ENCODE data around the gene SMS. TPM values are rescaled to one million over a fixed set of nuclear protein-coding genes. Genes with fewer than 3 reads are reported as not detected.

Gene SMS
- 198 and 216 TPM in 2 replicates for total RNA-seq (2014; rRNA removed; shearing (Covaris generic))
- polyA plus RNA-seq (2014; cell fraction: nucleus; rRNA removed): 113 and 146 TPM in 2 replicates

DNA sequence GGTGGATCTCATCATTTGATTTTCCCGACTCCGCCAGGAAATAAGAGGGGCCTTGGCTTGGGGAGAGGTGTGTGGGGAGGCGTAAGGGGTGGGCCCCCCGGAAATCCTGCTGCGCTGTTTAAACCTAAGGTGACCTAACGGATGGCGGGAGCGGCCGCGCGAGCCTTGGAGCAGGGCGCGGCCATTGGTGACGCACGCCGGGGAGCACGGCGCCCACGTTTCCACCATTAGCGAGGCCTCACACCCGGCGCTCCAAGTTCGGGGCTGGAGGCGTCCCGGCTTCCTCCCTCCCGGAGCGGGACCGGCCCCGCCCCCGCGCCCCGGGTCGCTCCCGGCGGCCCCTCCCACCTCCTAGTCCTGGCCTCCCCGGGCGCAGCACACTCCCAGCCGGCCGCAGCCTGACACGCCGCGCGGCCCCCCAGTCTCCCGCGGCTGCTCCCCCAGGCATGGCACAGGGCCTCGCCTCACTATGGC lies at the start of gene SMS:
TSS of gene SMS (plus strand) at position 354 of the 474 bp plus-strand sequence. CDS start at position 470, 116 bp downstream.
- peak; percentile 71 for DNase-seq (ENCODE audit: extremely low read depth, low read depth)

- no peak for DNase-seq (ENCODE audit: extremely low read depth, low read depth)
These were observed 35.2 kb upstream of the SMS start for GRCh38 chrX:21905313-21905712.

DNA sequence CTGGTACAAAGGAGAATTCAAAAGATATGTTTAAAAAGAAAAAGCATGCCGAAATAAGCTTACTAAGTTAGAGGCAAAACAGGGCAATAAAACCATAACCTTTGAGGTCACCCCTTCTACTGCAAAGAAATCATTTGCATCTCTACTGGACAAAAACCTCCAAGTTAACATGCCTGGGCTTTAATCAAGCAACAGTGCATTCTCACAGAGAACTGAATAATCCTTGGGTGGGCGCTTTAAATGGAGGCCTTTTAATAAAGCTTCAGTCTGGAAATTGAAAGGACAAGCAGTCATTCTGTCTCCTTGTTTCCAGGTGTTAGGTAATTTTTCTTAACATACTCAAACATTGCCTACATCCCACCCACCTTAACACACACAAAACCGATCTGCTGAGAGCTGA lies 34.6 kb upstream of the SMS start:
- DNase-seq (ENCODE audit: extremely low read depth, low read depth): no peak

- no peak for DNase-seq (ENCODE audit: extremely low read depth, low read depth)
These were observed 33.2 kb upstream of the SMS start for GRCh38 chrX:21907260-21907659.

DNA sequence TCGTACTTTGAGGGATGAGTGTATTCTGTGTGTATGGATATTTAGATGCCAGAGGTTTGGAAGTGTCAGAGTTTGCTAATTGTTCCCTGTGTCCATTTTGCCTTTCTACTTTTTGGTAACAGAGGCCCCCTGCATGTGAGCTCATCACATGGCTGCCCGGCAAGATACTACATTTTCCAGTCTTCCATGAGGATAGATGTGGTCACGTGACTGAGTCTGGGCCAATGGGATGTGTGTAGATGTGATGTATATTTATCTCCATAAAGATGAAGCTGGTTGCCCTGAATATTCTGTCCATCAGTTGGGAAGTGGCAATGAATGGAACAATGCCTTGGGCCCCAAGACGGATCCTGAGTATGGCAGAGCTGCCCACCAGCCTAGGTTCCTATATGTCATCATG lies 29.0 kb upstream of the SMS start:
- no peak for DNase-seq (ENCODE audit: extremely low read depth, low read depth)

DNA sequence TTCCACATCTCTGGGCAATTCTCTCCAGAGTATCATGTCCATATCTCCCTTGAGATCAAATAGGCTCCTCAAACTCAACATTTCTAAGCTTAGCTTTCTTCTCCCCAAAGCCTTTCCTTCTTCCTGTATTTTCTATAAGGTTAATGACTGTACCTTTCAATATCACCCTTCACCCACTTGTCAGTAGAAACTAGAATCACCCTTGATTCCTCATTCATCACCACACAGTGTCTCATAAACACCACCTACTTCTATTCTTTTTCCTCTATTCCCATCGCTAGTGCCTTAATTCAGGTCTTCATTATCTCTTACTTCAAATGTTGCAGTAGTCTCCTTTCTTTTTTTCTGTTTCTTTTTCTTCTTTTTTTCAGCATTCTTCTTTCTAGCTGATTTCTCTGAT lies 28.3 kb upstream of the SMS start:
- no peak for DNase-seq (ENCODE audit: extremely low read depth, low read depth)

DNA sequence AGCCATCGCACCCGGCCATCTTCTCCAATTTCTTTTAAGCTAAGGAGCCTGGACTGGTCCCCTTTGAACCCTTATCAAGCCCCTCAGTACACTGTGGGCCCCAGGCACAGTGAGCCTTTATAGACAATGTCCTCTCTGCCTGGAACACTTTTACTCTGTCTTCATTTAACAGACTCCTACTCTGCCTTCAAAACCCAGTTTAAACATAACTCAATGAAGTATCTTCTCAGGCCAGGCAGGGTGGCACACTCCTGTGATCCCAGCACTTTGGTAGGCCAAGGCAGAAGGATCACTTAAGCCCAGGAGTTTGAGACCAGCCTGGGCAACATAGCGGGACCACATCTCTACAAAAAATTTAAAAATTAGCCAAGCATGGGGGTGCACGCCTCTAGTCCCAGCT lies 27.5 kb upstream of the SMS start:
- no peak for DNase-seq (ENCODE audit: extremely low read depth, low read depth)

GRCh38 chrX:21926116-21926515 lies 14.4 kb upstream of the SMS start:
- DNase-seq (ENCODE audit: extremely low read depth, low read depth): no peak

DNA sequence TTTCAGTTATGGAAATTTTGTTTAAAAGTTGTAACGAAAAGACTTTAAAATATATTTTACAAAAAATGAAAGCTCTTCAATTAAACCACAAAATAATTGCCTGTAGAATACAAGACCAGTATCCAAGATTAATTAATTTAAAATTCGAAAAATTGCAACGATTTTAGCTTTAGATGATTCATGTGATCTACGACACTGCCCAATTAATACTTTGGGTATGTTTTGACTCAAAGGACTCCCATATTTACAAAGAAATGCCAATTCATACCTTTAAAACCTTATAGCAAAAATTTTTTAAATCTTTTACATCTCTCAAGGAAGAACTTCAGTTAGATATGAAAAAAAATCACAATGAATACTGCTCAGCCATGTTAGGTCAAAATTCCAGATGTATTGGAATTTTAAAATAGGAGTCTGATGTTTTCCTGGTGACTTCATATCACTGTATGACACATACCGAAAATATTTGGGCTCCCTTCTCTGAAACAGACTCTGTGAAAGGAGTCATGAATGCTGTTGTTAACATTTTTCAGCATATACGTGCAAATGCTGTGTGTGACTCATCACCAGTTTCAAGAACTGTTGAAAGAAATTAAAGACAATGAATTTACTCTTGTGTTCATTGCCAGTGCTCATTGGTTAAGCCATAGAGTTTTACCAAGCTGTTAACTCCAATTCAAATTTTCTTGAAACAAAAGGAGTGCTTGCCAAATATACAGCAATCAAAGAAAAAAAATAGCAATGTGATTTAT lies 13.8 kb upstream of the SMS start:
- peak; percentile 89 for DNase-seq (ENCODE audit: extremely low read depth, low read depth)

DNA sequence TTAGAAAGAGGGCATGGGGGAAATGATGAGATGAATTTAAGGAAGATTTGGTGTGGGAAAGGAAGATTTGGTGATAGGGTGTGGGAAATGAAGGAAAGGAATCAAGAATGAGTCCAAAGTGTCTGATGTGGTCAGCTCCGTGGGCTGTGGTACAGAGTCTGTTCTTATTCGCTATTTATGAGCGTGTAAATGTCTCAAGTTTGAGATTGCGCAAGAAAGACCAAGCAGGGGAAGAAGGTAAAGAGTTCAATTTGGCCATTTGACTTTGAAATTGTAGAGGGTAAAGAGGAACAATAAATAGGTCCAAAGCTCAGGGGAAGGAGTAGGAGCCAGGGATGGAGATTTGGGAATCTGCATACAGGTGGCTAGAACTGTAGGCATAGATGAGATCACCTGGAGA lies 11.3 kb upstream of the SMS start:
- DNase-seq (ENCODE audit: extremely low read depth, low read depth): no peak

DNA sequence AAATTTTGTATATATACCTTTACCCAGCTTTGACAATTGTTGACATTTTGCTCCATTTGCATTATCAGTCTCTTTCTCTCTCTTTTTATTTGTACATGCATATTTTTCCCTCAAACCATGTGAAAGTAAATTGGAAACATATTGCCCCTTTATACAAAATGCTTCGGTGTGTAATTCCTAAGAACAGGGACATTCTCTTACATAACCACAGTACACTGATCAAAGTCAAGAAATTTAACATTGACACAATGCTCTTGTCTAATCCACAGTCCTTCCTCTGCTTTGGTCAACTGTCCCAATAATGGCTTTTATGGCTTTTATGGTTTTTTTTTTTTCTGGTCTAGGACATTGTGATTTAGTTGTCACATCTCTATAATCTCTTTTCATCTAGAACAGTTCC lies 9.5 kb upstream of the SMS start:
- no peak for DNase-seq (ENCODE audit: extremely low read depth, low read depth)

DNA sequence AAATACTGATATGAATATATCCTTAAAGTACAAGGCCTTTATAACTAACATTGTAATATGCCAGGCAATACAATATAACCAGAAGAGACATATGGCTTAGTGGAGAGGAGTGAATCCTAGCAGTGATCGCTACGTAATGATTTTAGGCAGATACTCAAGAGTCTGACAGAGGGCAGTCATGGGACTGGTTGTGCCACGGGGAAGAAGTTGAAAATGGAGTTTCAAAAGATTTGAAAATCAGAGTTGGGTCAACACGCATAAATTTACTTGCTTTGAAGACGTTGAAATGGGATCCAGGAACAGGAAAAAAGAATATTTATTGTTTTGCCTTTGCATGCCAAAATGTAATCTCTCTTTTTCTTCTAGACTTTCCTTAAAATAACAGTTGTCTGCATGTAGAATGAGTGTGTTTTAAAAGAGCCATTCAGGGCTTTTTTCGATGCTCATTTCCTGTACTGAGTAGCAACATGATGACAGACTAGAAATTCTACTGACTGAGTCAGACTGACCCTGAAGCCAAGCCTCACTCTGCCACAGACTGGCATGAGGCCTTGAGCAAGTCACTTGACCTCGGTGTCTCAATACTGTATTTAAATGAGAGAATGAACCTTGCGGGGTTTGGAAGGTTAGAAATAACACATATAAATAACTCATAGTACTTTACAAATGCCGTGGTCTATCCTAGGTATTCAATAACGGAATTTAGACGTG lies 8.1 kb upstream of the SMS start:
- DNase-seq (ENCODE audit: extremely low read depth, low read depth): no peak

- DNase-seq (ENCODE audit: extremely low read depth, low read depth): no peak
These were observed 7.4 kb upstream of the SMS start for GRCh38 chrX:21933077-21933476.

- DNase-seq (ENCODE audit: extremely low read depth, low read depth): no peak
These were observed 6.1 kb upstream of the SMS start for GRCh38 chrX:21934414-21934813.

- no peak for DNase-seq (ENCODE audit: extremely low read depth, low read depth)
These were observed 603 bp upstream of the SMS start for GRCh38 chrX:21939906-21940305.

DNA sequence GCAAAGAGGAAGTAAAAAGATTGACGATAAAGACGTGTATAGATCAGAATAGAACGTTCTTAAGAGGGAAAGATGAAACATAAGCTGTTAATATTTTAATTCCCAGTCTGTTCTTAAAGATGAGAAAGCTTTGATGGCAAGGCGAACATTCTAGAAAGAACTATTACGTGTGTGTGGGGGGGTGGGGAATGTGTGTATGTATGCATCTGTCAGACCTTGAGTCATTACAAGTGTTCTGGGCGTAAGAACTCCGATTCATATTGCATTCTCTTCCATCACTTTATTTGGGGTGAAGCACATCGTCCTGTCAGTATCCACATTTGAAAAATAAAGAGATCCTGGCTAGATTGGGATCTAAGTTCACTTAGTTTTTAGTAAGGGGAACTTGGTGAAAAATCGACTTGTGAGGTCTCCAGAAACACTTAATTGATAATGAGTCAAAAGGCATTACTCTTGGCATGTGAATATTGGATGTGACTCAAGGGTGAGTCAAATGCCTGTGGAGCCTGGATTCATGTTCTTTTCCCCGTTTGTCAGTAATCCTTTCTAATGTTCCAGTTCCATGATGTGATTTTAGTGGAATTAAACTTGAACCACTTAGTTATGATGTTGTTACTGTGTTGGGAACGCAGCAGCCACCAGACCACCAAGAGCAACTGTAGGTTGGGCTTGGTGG lies 3.1 kb downstream of the SMS start:
- no peak for DNase-seq (ENCODE audit: extremely low read depth, low read depth)

- DNase-seq (ENCODE audit: extremely low read depth, low read depth): no peak
These were observed 3.7 kb downstream of the SMS start for GRCh38 chrX:21944136-21944615.

GRCh38 chrX:21946925-21947641 lies 6.6 kb downstream of the SMS start:
- no peak for DNase-seq (ENCODE audit: extremely low read depth, low read depth)

- DNase-seq (ENCODE audit: extremely low read depth, low read depth): no peak
These were observed 7.2 kb downstream of the SMS start for GRCh38 chrX:21947671-21948070.

DNA sequence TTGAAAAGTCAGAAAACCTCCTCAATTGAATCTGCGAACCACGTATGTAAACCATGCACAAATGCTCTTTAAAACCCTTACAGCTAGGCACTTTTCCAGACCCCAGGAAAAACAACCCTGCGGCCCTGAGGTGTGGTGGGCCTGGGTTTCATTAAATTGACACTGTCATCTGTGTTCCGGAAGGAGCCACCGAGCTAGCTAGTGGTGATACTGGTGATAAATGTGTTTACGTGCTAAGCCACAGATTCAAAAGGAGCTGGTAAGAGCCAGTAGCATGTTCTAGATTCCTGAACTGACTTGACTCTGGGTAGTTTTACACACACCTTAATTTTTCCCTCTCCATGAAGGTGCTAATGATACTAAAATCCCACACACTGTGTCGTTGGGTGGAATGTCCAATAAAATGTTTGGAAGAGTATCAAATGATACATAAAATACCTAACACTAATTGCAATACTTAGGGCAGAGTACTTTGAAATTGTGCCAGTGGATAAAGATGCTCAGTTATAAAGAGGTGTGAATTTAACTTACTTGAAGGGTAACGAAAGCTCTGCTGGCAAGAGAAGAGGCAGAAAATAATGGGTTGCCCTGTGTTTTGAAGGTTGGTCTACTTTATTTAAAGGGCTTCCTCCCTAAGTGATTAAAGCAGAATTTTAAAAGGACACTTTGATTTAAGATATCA lies 8.5 kb downstream of the SMS start:
- no peak for DNase-seq (ENCODE audit: extremely low read depth, low read depth)

Measured in NCI-H460 (cell line).